ENCODE data around the gene NBPF3. TPM values are rescaled to one million over a fixed set of nuclear protein-coding genes. Genes with fewer than 3 reads are reported as not detected.

The NBPF3 gene
- total RNA-seq, 1 experiment from 2014 or later: 15.8 TPM

DNA sequence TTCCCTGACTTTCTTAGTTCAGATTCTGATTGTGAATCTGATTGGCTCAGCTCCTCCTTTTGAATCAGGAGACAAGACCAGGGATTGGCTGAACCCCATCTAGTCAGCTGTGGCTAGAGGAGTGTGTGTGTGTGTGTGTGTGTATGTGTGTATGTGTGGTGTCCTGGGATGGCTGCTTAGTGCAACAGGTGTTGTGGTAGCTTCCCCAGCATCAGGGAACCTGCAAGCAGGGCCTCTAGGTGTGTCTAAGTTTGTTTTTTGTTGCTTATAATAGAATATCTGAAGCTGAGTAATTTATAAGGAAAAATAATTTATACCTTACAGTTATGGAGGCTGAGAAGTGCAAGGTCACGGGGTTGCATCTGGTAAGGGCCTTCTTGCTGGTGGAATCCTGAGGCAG is 56.1 kb downstream of the NBPF3 start:
- H3K27me3 Mint-ChIP-seq (ENCODE audit: low read depth): peaks cover 22% of the 10 kb centered on the region
- no peak overlapping the region for H3K4me3 Mint-ChIP-seq

More for the DNA sequence above, 56.1 kb downstream of the NBPF3 start:
- Mint-ChIP-seq H3K27ac (no peak overlapping the region), H3K4me1 (peaks cover 16 to 32% of the 10 kb centered on the region in 2 experiments), H3K36me3 (ENCODE audit: insufficient read depth in 1 of 3, low read depth in 3 of 3) (no peaks in the 10 kb centered on the region), H3K9me3 (peaks cover 2 to 10% of the 10 kb centered on the region in 2 experiments; a peak in 2 of 5 replicates)
- Histone ChIP-seq H2BK5ac (ENCODE audit: insufficient read length, low read length) (no peak overlapping the region), H3K14ac (ENCODE audit: insufficient read depth, low read length) (no peak overlapping the region), H4K5ac (ENCODE audit: insufficient read length, low read depth, low read length) (no peak overlapping the region), H3K79me1 (ENCODE audit: insufficient read depth, low read depth, low read length, poor library complexity, severe bottlenecking) (no peaks in the 10 kb centered on the region), H4K8ac (replicated peaks; ENCODE audit: insufficient read length, low read depth, low read length) (no peak overlapping the region), H3K4ac (ENCODE audit: low read depth, low read length) (no peak overlapping the region), H2BK12ac (ENCODE audit: insufficient read length, low read depth, low read length) (no peak overlapping the region), H3K4me2 (ENCODE audit: insufficient read depth, insufficient read length, low read length) (no peak overlapping the region), H4K91ac (ENCODE audit: insufficient read length, low read depth, low read length) (no peak overlapping the region), H3T11ph (ENCODE audit: low read length) (no peak overlapping the region), H3K23ac (ENCODE audit: insufficient read length, low read depth, low read length) (no peak overlapping the region), H3K9ac (ENCODE audit: extremely low read depth, insufficient read length, low read length) (no peak overlapping the region), H2AFZ (ENCODE audit: low read length) (no peak overlapping the region), H2AK5ac (ENCODE audit: insufficient read length, low read length) (no peak overlapping the region), H2BK15ac (ENCODE audit: low read depth, low read length) (no peak overlapping the region), H3K27me3 (ENCODE audit: insufficient read depth, low read length) (peaks cover 2% of the 10 kb centered on the region; the same call in 1 of the 2 replicates), H2BK20ac (ENCODE audit: low read depth, low read length, poor library complexity, severe bottlenecking) (no peak overlapping the region), H3K4me1 (ENCODE audit: insufficient read depth, low read length) (peaks cover 2% of the 10 kb centered on the region; the same call in 1 of the 2 replicates), H4K20me1 (ENCODE audit: control insufficient read depth, insufficient read depth, insufficient read length) (no peaks in the 10 kb centered on the region), H3K56ac (ENCODE audit: insufficient read length, low read depth, low read length) (no peak overlapping the region), H3K18ac (ENCODE audit: insufficient read length, low read depth, low read length) (no peak overlapping the region), H3K27ac (ENCODE audit: insufficient read length, low read depth, low read length) (no peak overlapping the region), H3K23me2 (ENCODE audit: insufficient read length, low read depth, low read length, poor library complexity, severe bottlenecking) (no peaks in the 10 kb centered on the region), H3K9me3 (ENCODE audit: control insufficient read depth, low read depth, low read length) (no peaks in the 10 kb centered on the region), H3K79me2 (ENCODE audit: insufficient read depth, low read length) (no peaks in the 10 kb centered on the region), H2BK120ac (ENCODE audit: low read depth, low read length, poor library complexity, severe bottlenecking) (no peak overlapping the region)
- DNase-seq: no peak
- TF ChIP-seq, protein P1, sequence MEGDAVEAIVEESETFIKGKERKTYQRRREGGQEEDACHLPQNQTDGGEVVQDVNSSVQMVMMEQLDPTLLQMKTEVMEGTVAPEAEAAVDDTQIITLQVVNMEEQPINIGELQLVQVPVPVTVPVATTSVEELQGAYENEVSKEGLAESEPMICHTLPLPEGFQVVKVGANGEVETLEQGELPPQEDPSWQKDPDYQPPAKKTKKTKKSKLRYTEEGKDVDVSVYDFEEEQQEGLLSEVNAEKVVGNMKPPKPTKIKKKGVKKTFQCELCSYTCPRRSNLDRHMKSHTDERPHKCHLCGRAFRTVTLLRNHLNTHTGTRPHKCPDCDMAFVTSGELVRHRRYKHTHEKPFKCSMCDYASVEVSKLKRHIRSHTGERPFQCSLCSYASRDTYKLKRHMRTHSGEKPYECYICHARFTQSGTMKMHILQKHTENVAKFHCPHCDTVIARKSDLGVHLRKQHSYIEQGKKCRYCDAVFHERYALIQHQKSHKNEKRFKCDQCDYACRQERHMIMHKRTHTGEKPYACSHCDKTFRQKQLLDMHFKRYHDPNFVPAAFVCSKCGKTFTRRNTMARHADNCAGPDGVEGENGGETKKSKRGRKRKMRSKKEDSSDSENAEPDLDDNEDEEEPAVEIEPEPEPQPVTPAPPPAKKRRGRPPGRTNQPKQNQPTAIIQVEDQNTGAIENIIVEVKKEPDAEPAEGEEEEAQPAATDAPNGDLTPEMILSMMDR (conservative IDR thresholded peaks at IDR 0.05): no peak
- WGBS (ENCODE audit: extremely low coverage, insufficient read length, low lambda C conversion rate): no CpG with 5 or more reads among the region's 1 CpG

Measured in H9 (cell line).